Measurements from ENCODE around the gene PPARD. TPM values are rescaled to one million over a fixed set of nuclear protein-coding genes. Genes with fewer than 3 reads are reported as not detected.
"Not testable (repeated sequence)": the region's sequence is repeated elsewhere in the genome, so short reads cannot be mapped to it uniquely, and the experiment has no call there.

PPARD gene
- polyA plus RNA-seq, 1 donor, result 26.7 TPM

- DNase-seq, result no peak
Observed at GRCh38 chr6:35312076-35312800, 30.1 kb upstream of the PPARD start.

DNA sequence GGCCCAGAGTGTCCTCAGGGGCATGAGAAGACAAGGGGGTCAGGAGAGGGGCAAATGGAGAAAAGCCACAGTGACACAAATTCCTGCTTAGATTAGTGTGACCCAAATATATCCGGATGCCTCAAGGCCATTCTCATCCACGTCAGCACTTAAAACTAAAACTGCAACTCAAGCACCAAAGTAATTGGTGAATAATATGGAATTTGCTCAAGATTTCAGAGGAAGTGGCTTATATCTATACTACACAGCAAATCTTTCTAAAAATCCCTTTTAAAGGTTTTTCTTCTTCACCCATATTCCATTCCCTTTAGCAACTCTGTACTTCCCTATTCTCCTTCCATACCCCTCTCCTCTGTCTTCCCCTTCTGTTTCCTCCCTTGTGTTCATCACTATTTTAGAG is 29.6 kb upstream of the PPARD start:
- DNase-seq, result no peak

GRCh38 chr6:35317483-35318195 is 24.7 kb upstream of the PPARD start:
- no peak for DNase-seq

GRCh38 chr6:35318196-35319171 is 23.9 kb upstream of the PPARD start:
- peak; percentile 85 for DNase-seq

DNA sequence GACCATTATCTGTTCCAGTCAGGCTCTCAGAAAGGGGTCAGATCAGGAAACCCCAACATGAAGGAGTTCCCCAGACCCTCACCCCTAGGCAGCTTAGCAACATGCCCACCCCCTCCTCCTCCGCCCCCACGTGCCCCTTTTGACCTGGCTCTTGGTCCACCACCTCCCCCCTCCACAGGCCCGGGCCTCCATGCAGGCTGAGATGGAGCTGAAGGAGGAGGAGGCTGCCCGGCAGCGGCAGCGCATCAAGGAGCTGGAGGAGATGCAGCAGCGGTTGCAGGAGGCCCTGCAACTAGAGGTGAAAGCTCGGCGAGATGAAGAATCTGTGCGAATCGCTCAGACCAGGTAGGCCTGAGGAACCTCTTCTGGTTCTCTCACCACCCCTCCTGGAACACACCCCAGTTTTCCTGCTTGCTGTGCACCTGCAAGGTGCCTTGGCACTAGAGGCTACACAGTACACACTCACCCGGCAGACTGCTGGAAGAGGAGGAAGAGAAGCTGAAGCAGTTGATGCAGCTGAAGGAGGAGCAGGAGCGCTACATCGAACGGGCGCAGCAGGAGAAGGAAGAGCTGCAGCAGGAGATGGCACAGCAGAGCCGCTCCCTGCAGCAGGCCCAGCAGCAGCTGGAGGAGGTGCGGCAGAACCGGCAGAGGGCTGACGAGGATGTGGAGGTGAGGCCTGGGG is 22.9 kb upstream of the PPARD start:
- DNase-seq, result no peak

GRCh38 chr6:35320031-35320410 is 22.3 kb upstream of the PPARD start:
- no peak for DNase-seq

- no peak for DNase-seq
Observed at GRCh38 chr6:35321091-35321490, 21.3 kb upstream of the PPARD start.

DNA sequence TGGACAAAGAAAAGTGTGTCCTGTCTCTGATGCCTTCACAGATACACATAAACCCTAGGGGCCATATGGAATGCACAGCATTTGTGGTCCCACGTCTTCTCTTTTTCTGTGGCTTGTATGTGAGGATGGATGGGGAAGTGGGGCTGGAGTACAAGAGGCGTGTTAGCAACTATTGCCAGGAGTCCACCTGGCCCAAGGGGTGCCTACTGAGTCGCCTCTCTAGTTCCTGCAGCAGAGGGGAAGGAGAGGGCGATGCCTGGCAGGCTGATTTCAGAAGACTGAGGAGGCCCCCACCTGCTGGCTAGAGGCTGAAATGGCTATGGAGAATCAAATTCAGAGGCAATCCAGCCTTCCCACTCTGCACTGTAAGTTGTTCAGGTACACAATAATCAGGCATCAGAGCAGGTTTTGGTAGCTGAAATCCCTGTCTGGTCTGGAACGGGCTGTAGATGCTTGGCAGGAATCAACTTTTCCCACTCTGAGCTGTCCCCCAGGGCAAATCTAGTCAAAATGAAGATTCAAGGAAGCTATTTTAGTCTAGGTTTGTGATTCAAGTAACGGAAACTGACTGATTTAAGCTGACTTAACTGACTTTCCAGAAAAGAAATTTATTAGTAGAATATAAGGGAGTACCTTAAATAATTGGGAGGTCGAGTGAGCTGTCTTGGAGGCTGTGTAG is 14.9 kb upstream of the PPARD start:
- DNase-seq, result peak; percentile 32

GRCh38 chr6:35328108-35328723 is 14.1 kb upstream of the PPARD start:
- DNase-seq, result no peak

DNA sequence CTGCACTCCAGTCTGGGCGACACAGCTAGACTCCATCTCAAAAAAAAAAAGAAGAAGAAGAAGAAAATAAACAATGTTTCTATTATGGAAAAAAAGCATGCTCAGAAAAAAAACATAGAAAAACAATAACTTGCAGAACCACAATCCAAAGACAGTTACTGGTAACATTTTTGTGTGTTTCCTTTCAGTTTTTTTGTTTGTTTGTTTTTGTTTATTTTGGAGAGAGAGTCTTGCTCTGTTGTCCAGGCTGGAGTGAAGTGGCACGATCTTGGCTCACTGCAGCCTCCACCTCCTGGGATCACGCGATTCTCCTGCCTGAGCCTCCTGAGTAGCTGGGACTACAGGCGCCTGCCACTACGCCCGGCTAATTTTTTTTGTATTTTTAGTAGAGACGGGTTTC is 13.4 kb upstream of the PPARD start:
- not testable (repeated sequence) for DNase-seq

GRCh38 chr6:35330541-35331119 is 11.7 kb upstream of the PPARD start:
- no peak for DNase-seq

- DNase-seq, result not testable (repeated sequence)
Observed at GRCh38 chr6:35332074-35332887, 10.1 kb upstream of the PPARD start.

- no peak for DNase-seq
Observed at GRCh38 chr6:35341557-35341956, 801 bp upstream of the PPARD start.

DNA sequence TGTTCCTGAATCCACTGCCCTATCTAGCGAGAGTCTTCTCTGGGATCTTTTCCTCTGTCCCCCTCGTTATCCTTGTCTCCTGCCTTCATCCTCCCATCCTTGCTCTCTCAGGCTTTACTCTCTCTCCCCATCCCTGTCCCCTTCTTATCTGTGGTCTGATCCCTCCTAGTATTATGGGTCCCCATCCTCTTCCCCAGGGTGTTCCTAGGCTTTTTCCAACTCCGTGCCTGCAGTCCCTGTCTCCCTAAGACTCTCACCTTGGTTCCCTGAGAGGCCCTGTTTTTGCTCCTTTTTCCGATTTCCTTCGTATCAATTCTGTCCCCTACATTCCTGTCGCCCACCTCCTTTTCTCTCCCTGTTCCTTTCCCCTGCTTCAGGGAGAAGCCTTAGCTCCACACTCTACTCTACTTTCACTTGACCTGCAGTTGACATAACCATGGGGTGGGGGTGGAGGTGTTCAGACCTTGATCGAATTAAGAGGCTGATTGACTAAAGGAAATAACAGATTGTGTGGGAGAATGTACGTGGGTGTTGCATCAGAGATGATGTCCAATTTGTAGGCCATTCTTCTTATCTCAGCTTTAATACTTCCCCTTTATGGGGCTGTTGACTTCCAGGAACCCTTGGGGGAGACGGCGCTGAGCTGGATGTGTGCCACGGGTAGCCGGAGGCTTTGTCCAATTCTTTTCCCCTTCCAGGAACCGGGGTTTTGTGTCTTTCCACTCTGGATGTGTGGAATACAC is 905 bp downstream of the PPARD start:
- DNase-seq, result peak; percentile 38

GRCh38 chr6:35343835-35344550 is 1.6 kb downstream of the PPARD start:
- no peak for DNase-seq

DNA sequence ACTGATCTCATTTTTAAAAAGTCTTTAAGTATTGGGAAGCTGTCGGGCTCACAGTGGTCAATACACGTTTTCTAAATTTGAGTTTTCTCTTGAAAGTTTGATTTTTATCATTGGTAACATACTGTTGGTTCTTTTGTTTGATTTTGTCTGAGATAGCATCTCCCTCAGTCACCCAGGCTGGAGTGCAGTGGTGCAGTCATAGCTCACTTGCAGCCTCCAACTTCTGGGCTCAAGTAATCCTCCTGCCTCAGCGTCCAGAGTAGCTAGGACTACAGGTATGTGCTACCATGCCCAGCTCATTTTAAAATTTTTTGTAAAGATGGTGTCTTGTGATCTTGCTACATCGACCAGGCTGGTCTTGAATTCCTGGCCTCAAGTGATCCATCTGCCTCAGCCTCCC is 9.1 kb downstream of the PPARD start:
- no peak for DNase-seq

GRCh38 chr6:35352735-35353134 is 10.4 kb downstream of the PPARD start:
- DNase-seq, result no peak

DNA sequence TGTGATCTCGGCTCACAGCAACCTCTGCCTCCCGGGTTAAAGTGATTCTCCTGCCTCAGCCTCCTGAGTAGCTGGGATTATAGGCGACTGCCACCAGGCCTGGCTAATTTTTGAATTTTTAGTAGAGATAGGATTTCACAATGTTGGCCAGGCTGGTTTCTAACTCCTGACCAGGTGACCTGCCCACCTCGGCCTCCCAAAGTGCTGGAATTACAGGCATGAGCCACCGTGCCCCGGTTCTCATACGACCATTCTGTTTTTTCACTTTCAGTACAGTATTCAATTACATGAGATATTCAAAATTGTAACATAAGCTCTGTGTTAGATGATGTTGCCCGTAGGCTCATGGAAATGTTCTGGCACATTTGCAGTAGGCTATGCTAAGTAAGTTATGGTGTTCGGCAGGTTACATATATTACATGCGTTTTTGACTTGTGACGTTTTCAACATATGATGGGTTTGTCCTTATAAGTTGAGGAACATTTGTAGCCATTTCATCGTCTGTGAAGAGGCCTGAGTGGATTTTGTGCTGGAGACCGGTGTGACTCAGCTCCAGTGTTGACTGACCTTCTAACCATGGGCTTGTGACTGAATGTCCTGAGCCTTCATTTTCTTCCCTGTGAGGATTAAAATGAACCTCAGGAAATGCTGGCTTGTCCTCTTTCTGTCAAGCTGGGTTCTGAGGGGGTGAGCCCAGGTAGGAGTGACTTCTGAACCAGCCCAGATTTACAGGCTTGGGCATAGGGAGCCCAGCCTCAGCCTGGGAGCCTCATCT is 12.2 kb downstream of the PPARD start:
- no peak for DNase-seq

Data from hindlimb muscle (tissue), 1 donor.